ENCODE results near the gene HIPK2. TPM values are rescaled to one million over a fixed set of nuclear protein-coding genes. Genes with fewer than 3 reads are reported as not detected.

Gene HIPK2
- total and polyA plus RNA-seq, 2 of the 4 experiments (the other 2 are of a cell fraction) = 22.0 to 27.1 TPM

DNA sequence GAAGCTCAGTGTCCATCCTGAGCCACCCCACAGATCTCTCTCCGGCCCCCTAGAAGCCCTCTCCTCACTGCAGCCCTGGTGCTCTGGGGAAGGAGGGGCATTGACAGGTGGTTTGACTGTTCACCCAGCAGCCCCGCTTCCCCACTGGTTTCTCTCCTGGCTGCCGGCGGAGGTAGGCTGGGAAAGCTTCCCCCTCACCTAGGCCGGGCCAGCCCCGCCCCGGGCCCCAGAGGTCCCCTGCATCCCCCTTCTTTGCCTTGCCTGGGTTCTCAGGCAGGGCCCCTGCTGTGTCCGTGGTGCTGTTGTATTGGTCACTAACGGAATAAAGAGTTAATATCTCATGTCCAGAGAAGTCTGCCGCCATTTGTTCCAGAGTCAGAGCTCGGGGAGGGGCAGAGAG is 233.2 kb downstream of the HIPK2 start:
- in situ Hi-C loops (cut with MboI; ENCODE audit: low sequenced_read_pairs) = no loop called here
- Histone ChIP-seq H3K4me3 (ENCODE audit: insufficient read depth, low read depth, low read length) (no peak overlapping the region), H3K14ac (replicated peaks; ENCODE audit: low read depth, low read length) (no peak overlapping the region), H2AK9ac (replicated peaks; ENCODE audit: low read depth, low read length, poor library complexity) (no peak overlapping the region), H2BK5ac (ENCODE audit: low read depth, low read length, poor library complexity, severe bottlenecking) (no peak overlapping the region), H2BK120ac (ENCODE audit: low read depth, low read length) (no peak overlapping the region), H3K9me1 (ENCODE audit: insufficient read depth, low read length) (no peaks in the 10 kb centered on the region), H3K27me3 (ENCODE audit: control insufficient read depth, insufficient read depth, low read length) (peaks cover 50% of the 10 kb centered on the region), H3K36me3 (ENCODE audit: control insufficient read depth, insufficient read depth, low read length) (no peaks in the 10 kb centered on the region), H4K91ac (ENCODE audit: insufficient read depth, low read depth, low read length) (no peak overlapping the region), H2AFZ (replicated peaks; ENCODE audit: low read length, poor library complexity) (no peak overlapping the region), H2AK5ac (ENCODE audit: low read depth, low read length) (no peak overlapping the region), H3K56ac (ENCODE audit: extremely low read depth, insufficient read depth, low read length) (no peak overlapping the region), H3K4ac (ENCODE audit: low read depth, low read length) (no peak overlapping the region), H4K8ac (ENCODE audit: low read depth in 2 of 2, low read length in 2 of 2) (no peak overlapping the region), H3K9ac (ENCODE audit: low read depth, low read length) (no peak overlapping the region), H4K20me1 (ENCODE audit: insufficient read depth, low read length) (no peaks in the 10 kb centered on the region), H3K9me3 (ENCODE audit: control insufficient read depth, insufficient read depth, low read length) (no peaks in the 10 kb centered on the region), H3K79me1 (ENCODE audit: low read depth in 1 of 2, low read length in 2 of 2) (no peaks in the 10 kb centered on the region), H3K23ac (ENCODE audit: low read depth, low read length) (no peak overlapping the region), H2BK20ac (ENCODE audit: low read depth, low read length) (no peak overlapping the region), H3K4me1 (ENCODE audit: control insufficient read depth, insufficient read depth, low read length) (no peaks in the 10 kb centered on the region), H3K18ac (ENCODE audit: low read depth, low read length) (no peak overlapping the region), H4K5ac (ENCODE audit: low read depth, low read length) (no peak overlapping the region), H3K4me2 (ENCODE audit: low read depth, low read length) (no peak overlapping the region), H3K27ac (ENCODE audit: insufficient read depth, low read length) (no peak overlapping the region), H2BK15ac (ENCODE audit: low read depth, low read length) (no peak overlapping the region)
- no peak for TF ChIP-seq RCOR1 (IDR thresholded peaks at IDR 0.05; ENCODE audit: insufficient replicate concordance, low read length)
- TF ChIP-seq BHLHE40 (IDR thresholded peaks at IDR 0.05; ENCODE audit: low read depth, low read length) = no peak
- no peak for TF ChIP-seq SMC3 (IDR thresholded peaks at IDR 0.05; ENCODE audit: low read depth, low read length)
- TF ChIP-seq, protein P1, sequence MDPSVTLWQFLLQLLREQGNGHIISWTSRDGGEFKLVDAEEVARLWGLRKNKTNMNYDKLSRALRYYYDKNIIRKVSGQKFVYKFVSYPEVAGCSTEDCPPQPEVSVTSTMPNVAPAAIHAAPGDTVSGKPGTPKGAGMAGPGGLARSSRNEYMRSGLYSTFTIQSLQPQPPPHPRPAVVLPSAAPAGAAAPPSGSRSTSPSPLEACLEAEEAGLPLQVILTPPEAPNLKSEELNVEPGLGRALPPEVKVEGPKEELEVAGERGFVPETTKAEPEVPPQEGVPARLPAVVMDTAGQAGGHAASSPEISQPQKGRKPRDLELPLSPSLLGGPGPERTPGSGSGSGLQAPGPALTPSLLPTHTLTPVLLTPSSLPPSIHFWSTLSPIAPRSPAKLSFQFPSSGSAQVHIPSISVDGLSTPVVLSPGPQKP (IDR thresholded peaks at IDR 0.05; ENCODE audit: borderline replicate concordance, low read depth, low read length) = no peak
- TF ChIP-seq NFE2L2 (IDR thresholded peaks at IDR 0.05; ENCODE audit: low read depth, low read length) = no peak
- no peak for TF ChIP-seq MAFK (IDR thresholded peaks at IDR 0.05; ENCODE audit: low read depth, low read length)
- TF ChIP-seq MAZ (IDR thresholded peaks at IDR 0.05; ENCODE audit: borderline replicate concordance, low read depth, low read length) = no peak
- no peak for TF ChIP-seq FOS (IDR thresholded peaks at IDR 0.05; ENCODE audit: low read depth, low read length)
- no peak for TF ChIP-seq RAD21 (IDR thresholded peaks at IDR 0.05; ENCODE audit: low read length)
- TF ChIP-seq RFX5 (IDR thresholded peaks at IDR 0.05; ENCODE audit: low read depth, low read length) = no peak
- no peak for TF ChIP-seq POLR2A (IDR thresholded peaks at IDR 0.05; ENCODE audit: low read depth, low read length)
- TF ChIP-seq CHD1 (IDR thresholded peaks at IDR 0.05; ENCODE audit: low read depth, low read length) = no peak
- no peak for TF ChIP-seq MXI1 (IDR thresholded peaks at IDR 0.05; ENCODE audit: borderline replicate concordance, low read depth, low read length)
- TF ChIP-seq, protein P2, sequence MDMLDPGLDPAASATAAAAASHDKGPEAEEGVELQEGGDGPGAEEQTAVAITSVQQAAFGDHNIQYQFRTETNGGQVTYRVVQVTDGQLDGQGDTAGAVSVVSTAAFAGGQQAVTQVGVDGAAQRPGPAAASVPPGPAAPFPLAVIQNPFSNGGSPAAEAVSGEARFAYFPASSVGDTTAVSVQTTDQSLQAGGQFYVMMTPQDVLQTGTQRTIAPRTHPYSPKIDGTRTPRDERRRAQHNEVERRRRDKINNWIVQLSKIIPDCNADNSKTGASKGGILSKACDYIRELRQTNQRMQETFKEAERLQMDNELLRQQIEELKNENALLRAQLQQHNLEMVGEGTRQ (IDR thresholded peaks at IDR 0.05; ENCODE audit: low read depth, low read length) = no peak
- TF ChIP-seq CEBPB (IDR thresholded peaks at IDR 0.05; ENCODE audit: low read depth, low read length) = no peak
- TF ChIP-seq, protein P3, sequence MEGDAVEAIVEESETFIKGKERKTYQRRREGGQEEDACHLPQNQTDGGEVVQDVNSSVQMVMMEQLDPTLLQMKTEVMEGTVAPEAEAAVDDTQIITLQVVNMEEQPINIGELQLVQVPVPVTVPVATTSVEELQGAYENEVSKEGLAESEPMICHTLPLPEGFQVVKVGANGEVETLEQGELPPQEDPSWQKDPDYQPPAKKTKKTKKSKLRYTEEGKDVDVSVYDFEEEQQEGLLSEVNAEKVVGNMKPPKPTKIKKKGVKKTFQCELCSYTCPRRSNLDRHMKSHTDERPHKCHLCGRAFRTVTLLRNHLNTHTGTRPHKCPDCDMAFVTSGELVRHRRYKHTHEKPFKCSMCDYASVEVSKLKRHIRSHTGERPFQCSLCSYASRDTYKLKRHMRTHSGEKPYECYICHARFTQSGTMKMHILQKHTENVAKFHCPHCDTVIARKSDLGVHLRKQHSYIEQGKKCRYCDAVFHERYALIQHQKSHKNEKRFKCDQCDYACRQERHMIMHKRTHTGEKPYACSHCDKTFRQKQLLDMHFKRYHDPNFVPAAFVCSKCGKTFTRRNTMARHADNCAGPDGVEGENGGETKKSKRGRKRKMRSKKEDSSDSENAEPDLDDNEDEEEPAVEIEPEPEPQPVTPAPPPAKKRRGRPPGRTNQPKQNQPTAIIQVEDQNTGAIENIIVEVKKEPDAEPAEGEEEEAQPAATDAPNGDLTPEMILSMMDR (conservative IDR thresholded peaks at IDR 0.05; ENCODE audit: low read depth, low read length) = no peak
- dilution Hi-C loops (cut with HindIII; ENCODE audit: low sequenced_read_pairs, unreplicated experiment) = no loop called here
- DNase-seq = no peak
- CTCF ChIA-PET = no interaction called here
- POLR2A ChIA-PET (ENCODE audit: unreplicated experiment) = no interaction called here
- 100% methylated on average over 1 of the region's 11 CpGs; no CpG with 5 or more reads in 1 of the 2 experiments for WGBS, 2 experiments (ENCODE audit: extremely low coverage in 2 of 2, insufficient read length in 1 of 2)
- BruUV-seq (replicated peaks) = no TSS peak
- intact Hi-C loops (cut with micrococcal nuclease) = no loop called here
- no peak for ATAC-seq (ENCODE audit: low read depth)

All from IMR-90 (cell line).